Measurements from ENCODE around the gene ENAH. TPM values are rescaled to one million over a fixed set of nuclear protein-coding genes. Genes with fewer than 3 reads are reported as not detected.

ENAH gene
- total and polyA plus RNA-seq, 9 of the 15 experiments (the other 6 are each of a cell fraction or from before 2014, with no cell fraction given): 0.03 to 1.2 (median 0.15) TPM

DNA sequence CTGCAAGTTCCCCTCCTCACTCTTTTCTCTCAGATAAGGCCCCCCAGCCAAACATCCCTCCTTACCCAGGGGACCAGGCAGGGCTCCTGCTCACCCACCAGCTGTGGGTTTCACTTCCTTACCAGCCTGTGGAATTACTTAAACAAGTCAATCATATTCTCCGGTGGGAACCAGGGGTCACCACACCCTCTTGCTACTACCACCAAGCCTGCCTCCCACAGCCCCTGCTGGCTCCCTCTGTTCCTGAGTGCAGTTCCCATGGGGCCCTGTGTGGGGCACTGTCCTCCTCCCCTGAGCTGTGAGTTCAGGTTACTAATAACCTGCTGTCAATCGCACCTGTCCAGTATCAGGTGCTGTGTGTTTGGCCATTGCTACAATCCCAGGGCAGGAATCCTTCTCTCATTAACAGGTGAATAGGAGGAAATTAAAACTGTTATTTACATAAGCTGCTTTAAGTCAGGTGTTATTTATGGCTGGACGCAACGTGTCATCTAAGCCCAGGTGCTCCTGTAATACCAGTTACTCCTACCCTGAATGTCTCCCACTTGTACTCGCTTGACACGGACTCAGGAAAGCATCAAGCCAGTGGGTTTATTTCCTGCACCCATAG lies 172.0 kb downstream of the ENAH start (continued):
- TF ChIP-seq ZFX (CRISPR knock-in tag; IDR thresholded peaks at IDR 0.05) (no peak), U2AF2 (optimal IDR thresholded peaks at IDR 0.05; ENCODE audit: low read depth, low read length) (no peak), ZNF133 (CRISPR knock-in tag; IDR thresholded peaks at IDR 0.05) (no peak), ZNF274 (IDR thresholded peaks at IDR 0.05; ENCODE audit: borderline replicate concordance, low read depth, low read length) (no peak), ZBTB8A (IDR thresholded peaks at IDR 0.05; ENCODE audit: partially characterized antibody) (no peak), CXXC5 (CRISPR knock-in tag; IDR thresholded peaks at IDR 0.05) (no peak), SOX6 (IDR thresholded peaks at IDR 0.05) (no peak), NR3C1 (CRISPR knock-in tag; IDR thresholded peaks at IDR 0.05) (no peak), CEBPG (CRISPR knock-in tag; IDR thresholded peaks at IDR 0.05) (no peak), CEBPG (tag; conservative IDR thresholded peaks at IDR 0.05 in 1 of 2, IDR thresholded peaks at IDR 0.05 in 1 of 2) (no peak), ESRRB (CRISPR knock-in tag; IDR thresholded peaks at IDR 0.05; ENCODE audit: borderline replicate concordance) (no peak), SIN3B (IDR thresholded peaks at IDR 0.05; ENCODE audit: low read depth) (no peak), STAG1 (CRISPR knock-in tag; IDR thresholded peaks at IDR 0.05; ENCODE audit: borderline replicate concordance) (peak; percentile 56; the same call in 1 of the 2 replicates), CBFB (CRISPR knock-in tag; IDR thresholded peaks at IDR 0.05) (no peak), PML (IDR thresholded peaks at IDR 0.05; ENCODE audit: low read length) (no peak)
- TF ChIP-seq, protein P1, sequence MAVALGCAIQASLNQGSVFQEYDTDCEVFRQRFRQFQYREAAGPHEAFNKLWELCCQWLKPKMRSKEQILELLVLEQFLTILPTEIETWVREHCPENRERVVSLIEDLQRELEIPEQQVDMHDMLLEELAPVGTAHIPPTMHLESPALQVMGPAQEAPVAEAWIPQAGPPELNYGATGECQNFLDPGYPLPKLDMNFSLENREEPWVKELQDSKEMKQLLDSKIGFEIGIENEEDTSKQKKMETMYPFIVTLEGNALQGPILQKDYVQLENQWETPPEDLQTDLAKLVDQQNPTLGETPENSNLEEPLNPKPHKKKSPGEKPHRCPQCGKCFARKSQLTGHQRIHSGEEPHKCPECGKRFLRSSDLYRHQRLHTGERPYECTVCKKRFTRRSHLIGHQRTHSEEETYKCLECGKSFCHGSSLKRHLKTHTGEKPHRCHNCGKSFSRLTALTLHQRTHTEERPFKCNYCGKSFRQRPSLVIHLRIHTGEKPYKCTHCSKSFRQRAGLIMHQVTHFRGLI (CRISPR knock-in tag; IDR thresholded peaks at IDR 0.05): no peak
